NT2/D1 (cell line): ENCODE data around the gene CPNE5.

ENCODE experiments used
- YY1 ChIP-seq: IDR thresholded peaks from 2 replicates; pipeline ENCODE4 v1.6.1; 2011; ENCODE audit not compliant: insufficient read length, insufficient read depth
- ZNF274 ChIP-seq: IDR thresholded peaks from 2 replicates; pipeline ENCODE4 v1.6.1; 2011; ENCODE audit warnings: mild to moderate bottlenecking, low read depth, low read length

GRCh38 chr6:36800223-36801076 is 38.8 kb downstream of the CPNE5 start:
- no peak for TF ChIP-seq ZNF274
- TF ChIP-seq YY1, result no peak
